ENCODE data around the gene ANKRD29.

Gene ANKRD29

GRCh38 chr18:23585897-23586248, 76.8 kb downstream of the ANKRD29 start:
- TF ChIP-seq RAD21 (IDR thresholded peaks at IDR 0.05; ENCODE audit: low read depth) (no peak), CREB1 (IDR thresholded peaks at IDR 0.05; ENCODE audit: low read depth) (no peak), ZBTB7A (IDR thresholded peaks at IDR 0.05; ENCODE audit: low read depth) (no peak), YY1 (IDR thresholded peaks at IDR 0.05; ENCODE audit: low read depth) (no peak), TEAD4 (IDR thresholded peaks at IDR 0.05) (no peak)
- TF ChIP-seq, protein P1, sequence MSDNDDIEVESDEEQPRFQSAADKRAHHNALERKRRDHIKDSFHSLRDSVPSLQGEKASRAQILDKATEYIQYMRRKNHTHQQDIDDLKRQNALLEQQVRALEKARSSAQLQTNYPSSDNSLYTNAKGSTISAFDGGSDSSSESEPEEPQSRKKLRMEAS (IDR thresholded peaks at IDR 0.05), result no peak

DNA sequence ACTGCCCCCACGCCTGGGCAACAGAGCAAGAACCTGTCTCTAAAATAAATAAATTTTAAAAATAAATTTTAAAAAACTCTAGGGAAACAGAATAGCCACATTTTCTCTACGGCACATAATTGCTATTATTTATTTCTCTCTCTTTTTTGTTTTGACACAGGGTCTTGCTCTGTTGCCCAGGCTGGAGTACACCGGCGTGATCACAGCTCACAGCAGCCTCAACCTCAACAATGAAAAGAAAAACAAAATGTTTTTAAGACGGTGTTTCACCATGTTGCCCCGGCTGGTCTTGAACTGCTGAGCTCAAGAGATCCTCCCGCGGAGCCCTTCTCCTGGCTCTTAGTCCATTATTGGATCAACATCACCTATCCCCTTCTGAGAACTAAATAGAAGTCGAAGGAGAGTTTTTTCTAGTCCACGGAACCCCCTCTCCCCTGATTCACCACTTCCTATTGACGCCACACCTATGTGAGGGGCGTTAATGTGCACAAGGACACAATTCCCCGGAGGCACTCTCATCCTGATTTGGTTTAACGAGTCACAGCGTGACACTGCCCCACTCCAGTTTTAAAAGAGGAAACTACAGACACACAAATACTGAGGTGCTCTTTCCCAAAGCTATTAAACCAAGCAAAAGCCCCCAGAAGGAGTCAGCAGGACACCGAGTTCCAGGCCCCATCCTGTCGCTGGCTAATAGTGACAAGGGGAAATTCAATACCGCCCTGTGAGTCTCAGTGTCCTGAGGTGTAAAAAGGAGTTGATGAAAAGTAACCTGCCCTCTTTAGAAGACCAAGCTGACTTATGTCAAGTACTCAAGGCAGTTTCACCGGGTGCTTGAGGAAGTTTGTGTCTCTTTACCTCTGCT, 77.5 kb downstream of the ANKRD29 start:
- TF ChIP-seq ZBTB7A (IDR thresholded peaks at IDR 0.05; ENCODE audit: low read depth), result no peak
- TF ChIP-seq NFIC (IDR thresholded peaks at IDR 0.05), result no peak
- no peak for TF ChIP-seq CREB1 (IDR thresholded peaks at IDR 0.05; ENCODE audit: low read depth)
- TF ChIP-seq RAD21 (IDR thresholded peaks at IDR 0.05; ENCODE audit: low read depth), result no peak
- TF ChIP-seq YY1 (IDR thresholded peaks at IDR 0.05; ENCODE audit: low read depth), result no peak
- TF ChIP-seq FOXM1 (IDR thresholded peaks at IDR 0.05; ENCODE audit: borderline replicate concordance, low read depth), result no peak

DNA sequence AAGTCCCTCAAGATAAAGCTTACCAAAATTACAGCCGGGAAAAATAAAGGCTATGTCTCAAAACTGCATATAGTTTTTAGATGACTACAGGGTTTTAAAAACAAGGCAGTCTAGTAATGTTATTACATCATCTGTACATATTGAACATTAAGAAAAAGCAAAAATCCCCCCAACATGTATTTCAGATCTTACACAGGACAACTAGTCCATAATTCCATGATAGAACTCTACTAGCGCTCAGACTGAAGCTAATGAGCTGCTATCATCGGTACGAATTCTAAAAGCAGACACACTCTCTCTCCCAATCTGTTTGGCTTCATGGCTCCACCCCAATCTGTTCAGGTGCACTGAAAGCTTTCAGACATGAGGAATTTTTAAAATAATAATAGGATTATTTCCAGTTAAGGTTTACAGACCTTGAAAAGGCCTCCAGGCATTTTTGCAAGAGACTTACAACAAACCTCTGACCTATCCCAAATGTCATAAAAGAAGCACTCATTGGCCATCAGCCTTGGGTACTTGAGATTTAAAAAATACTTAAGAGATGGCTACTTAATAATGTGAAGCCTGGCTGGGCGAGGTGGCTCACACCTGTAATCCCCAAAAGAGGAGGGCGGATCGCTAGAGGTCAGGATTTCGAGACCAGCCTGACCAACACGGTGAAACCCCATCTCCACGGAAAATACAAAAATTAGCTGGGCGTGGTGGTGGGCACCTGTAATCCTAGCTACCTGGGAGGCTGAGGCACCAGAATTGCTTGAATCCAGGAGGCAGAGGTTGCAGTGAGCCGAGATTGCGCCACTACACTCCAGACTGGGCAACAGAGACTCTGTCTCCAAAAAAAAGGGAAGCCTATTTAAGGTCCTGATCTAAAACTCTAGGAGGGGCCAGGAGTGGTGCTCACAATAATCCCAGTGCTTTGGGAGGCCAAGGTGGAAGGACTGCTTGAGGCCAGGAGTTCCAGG, 78.4 kb downstream of the ANKRD29 start:
- no peak for TF ChIP-seq RAD21 (IDR thresholded peaks at IDR 0.05; ENCODE audit: low read depth)
- no peak for TF ChIP-seq TEAD4 (IDR thresholded peaks at IDR 0.05)

DNA sequence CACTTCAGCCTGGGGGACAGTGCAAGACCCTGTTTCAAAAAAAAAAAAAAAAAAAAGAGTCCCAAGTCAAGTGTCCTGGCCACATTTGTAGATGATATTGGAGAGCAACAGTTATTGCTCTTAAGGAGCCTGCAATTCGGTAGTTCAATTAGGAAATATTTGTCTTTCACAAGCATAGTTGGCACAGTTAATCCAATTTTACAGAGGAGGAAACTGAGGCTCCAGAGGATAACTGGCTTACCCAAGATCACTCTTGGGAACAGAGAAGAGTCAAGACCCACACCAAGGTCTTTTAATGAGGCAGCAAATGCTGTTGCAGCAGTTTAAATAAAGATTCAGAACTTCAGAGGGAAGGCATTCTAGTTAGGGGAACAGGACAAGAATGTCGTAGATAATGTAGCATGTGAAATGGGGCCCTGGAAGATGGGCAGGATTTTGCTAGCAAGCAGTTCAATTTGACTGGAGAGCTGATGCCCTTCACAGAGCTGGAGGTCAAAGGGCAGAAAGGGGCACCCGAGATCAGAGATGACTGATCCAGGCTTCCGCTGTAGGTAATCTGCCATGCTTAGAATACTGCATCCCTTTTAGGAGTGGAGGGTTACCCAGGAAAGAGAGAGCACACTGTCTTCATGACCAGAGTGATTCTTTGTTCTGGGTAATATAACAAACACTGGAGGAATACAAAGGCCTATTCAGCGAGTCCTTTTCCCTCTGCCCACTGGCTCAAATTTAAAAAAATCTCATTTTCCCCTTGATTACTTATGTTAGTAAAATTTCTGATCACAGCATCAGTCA, 79.4 kb downstream of the ANKRD29 start:
- no peak for TF ChIP-seq ZBTB7A (IDR thresholded peaks at IDR 0.05; ENCODE audit: low read depth)
- no peak for TF ChIP-seq CEBPB (IDR thresholded peaks at IDR 0.05)
- TF ChIP-seq YY1 (IDR thresholded peaks at IDR 0.05; ENCODE audit: low read depth), result no peak
- no peak for TF ChIP-seq CREB1 (IDR thresholded peaks at IDR 0.05; ENCODE audit: low read depth)
- no peak for TF ChIP-seq EGR1 (IDR thresholded peaks at IDR 0.05)
- TF ChIP-seq, protein P1 (IDR thresholded peaks at IDR 0.05), result no peak
- TF ChIP-seq FOXM1 (IDR thresholded peaks at IDR 0.05; ENCODE audit: borderline replicate concordance, low read depth), result no peak
- TF ChIP-seq, protein P2, sequence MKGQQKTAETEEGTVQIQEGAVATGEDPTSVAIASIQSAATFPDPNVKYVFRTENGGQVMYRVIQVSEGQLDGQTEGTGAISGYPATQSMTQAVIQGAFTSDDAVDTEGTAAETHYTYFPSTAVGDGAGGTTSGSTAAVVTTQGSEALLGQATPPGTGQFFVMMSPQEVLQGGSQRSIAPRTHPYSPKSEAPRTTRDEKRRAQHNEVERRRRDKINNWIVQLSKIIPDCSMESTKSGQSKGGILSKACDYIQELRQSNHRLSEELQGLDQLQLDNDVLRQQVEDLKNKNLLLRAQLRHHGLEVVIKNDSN (IDR thresholded peaks at IDR 0.05), result no peak
- no peak for TF ChIP-seq TEAD4 (IDR thresholded peaks at IDR 0.05)
- no peak for TF ChIP-seq TAF1 (IDR thresholded peaks at IDR 0.05; ENCODE audit: low read depth)
- no peak for TF ChIP-seq TCF12 (IDR thresholded peaks at IDR 0.05; ENCODE audit: low read depth)
- TF ChIP-seq EP300 (IDR thresholded peaks at IDR 0.05; ENCODE audit: borderline replicate concordance), result no peak
- no peak for TF ChIP-seq NFIC (IDR thresholded peaks at IDR 0.05)
- TF ChIP-seq, protein P3, sequence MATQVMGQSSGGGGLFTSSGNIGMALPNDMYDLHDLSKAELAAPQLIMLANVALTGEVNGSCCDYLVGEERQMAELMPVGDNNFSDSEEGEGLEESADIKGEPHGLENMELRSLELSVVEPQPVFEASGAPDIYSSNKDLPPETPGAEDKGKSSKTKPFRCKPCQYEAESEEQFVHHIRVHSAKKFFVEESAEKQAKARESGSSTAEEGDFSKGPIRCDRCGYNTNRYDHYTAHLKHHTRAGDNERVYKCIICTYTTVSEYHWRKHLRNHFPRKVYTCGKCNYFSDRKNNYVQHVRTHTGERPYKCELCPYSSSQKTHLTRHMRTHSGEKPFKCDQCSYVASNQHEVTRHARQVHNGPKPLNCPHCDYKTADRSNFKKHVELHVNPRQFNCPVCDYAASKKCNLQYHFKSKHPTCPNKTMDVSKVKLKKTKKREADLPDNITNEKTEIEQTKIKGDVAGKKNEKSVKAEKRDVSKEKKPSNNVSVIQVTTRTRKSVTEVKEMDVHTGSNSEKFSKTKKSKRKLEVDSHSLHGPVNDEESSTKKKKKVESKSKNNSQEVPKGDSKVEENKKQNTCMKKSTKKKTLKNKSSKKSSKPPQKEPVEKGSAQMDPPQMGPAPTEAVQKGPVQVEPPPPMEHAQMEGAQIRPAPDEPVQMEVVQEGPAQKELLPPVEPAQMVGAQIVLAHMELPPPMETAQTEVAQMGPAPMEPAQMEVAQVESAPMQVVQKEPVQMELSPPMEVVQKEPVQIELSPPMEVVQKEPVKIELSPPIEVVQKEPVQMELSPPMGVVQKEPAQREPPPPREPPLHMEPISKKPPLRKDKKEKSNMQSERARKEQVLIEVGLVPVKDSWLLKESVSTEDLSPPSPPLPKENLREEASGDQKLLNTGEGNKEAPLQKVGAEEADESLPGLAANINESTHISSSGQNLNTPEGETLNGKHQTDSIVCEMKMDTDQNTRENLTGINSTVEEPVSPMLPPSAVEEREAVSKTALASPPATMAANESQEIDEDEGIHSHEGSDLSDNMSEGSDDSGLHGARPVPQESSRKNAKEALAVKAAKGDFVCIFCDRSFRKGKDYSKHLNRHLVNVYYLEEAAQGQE (IDR thresholded peaks at IDR 0.05; ENCODE audit: low read depth), result no peak
- no peak for TF ChIP-seq RAD21 (IDR thresholded peaks at IDR 0.05; ENCODE audit: low read depth)

DNA sequence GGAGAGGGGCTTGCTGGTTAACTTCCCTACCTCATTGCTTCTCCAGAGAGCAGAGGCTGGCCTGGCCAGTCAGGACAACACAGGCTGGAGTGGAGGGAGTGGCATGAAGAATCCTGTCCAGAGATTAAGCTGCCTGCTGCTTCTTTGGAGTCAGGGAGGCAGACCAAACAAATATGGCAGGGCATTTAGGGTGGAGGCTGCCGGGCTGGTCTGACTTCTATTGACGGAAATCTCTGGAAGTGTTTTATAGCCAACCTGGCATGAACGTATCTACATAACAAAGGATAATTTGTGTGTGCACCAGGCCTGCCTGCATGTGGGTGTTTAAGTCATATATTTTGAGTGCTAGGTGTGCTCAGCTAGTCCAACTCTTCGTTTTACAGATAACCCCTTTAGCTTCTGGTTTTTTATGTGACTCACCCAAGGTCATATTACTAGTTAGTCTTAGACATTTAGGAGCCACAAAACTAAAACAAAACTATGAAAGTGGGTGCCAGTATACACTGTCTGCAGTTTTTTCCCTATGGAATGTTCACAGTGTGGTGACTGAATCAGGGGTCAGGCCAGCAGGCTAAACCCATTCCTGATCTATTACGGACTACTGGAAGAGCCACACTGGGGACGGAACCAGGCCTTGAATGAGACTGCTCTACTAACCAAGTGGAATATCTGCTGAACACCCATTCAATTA, 81.9 kb downstream of the ANKRD29 start:
- TF ChIP-seq EP300 (IDR thresholded peaks at IDR 0.05; ENCODE audit: borderline replicate concordance), result no peak
- TF ChIP-seq TAF1 (IDR thresholded peaks at IDR 0.05; ENCODE audit: low read depth), result no peak
- no peak for TF ChIP-seq CEBPB (IDR thresholded peaks at IDR 0.05)
- TF ChIP-seq YY1 (IDR thresholded peaks at IDR 0.05; ENCODE audit: low read depth), result no peak
- TF ChIP-seq, protein P3 (IDR thresholded peaks at IDR 0.05; ENCODE audit: low read depth), result no peak
- no peak for TF ChIP-seq CREB1 (IDR thresholded peaks at IDR 0.05; ENCODE audit: low read depth)
- no peak for TF ChIP-seq FOXM1 (IDR thresholded peaks at IDR 0.05; ENCODE audit: borderline replicate concordance, low read depth)
- TF ChIP-seq, protein P2 (IDR thresholded peaks at IDR 0.05), result no peak
- no peak for TF ChIP-seq EGR1 (IDR thresholded peaks at IDR 0.05)
- no peak for TF ChIP-seq TCF12 (IDR thresholded peaks at IDR 0.05; ENCODE audit: low read depth)
- TF ChIP-seq RAD21 (IDR thresholded peaks at IDR 0.05; ENCODE audit: low read depth), result no peak
- TF ChIP-seq ZBTB7A (IDR thresholded peaks at IDR 0.05; ENCODE audit: low read depth), result no peak
- TF ChIP-seq, protein P1 (IDR thresholded peaks at IDR 0.05), result no peak
- no peak for TF ChIP-seq NFIC (IDR thresholded peaks at IDR 0.05)
- no peak for TF ChIP-seq TEAD4 (IDR thresholded peaks at IDR 0.05)
